Trophoblast cell (in vitro differentiated cells and primary cell): ENCODE results near the gene SYT15.

Experiments used
- DNase-seq, 2 donors: peaks; one replicate each; pipeline ENCODE4 v3.0.0-alpha.2; 2016
- H2AFZ ChIP-seq: 2 replicates; pipeline ENCODE4 v1.6.1; 2013; ENCODE audit warnings: low read length, moderate library complexity, mild to moderate bottlenecking; ENCODE audit not compliant: insufficient read depth, poor library complexity
- H2AK5ac ChIP-seq: 2 replicates; pipeline ENCODE4 v1.6.1; 2013; ENCODE audit warnings: mild to moderate bottlenecking, low read length
- H2BK120ac ChIP-seq: 2 replicates; pipeline ENCODE4 v1.6.1; 2013; ENCODE audit warnings: low read length, mild to moderate bottlenecking, moderate library complexity; ENCODE audit not compliant: insufficient read depth, poor library complexity
- H2BK12ac ChIP-seq: 2 replicates; pipeline ENCODE4 v1.6.1; 2013; ENCODE audit warnings: mild to moderate bottlenecking, low read length, moderate library complexity
- H2BK5ac ChIP-seq: 2 replicates; pipeline ENCODE4 v1.6.1; 2013; ENCODE audit warnings: low read length, low read depth, moderate library complexity, mild to moderate bottlenecking; ENCODE audit not compliant: poor library complexity
- H3K14ac ChIP-seq: 2 replicates; pipeline ENCODE4 v1.6.1; 2013; ENCODE audit warnings: mild to moderate bottlenecking, low read length
- H3K18ac ChIP-seq: 2 replicates; pipeline ENCODE4 v1.6.1; 2013; ENCODE audit warnings: mild to moderate bottlenecking, low read length
- H3K23ac ChIP-seq: 2 replicates; pipeline ENCODE4 v1.6.1; 2013; ENCODE audit warnings: low read length
- H3K27ac ChIP-seq: 2 replicates; pipeline ENCODE4 v1.5.1; 2013; ENCODE audit warnings: low read depth, mild to moderate bottlenecking, inconsistent platforms, low read length, moderate library complexity
- H3K27me3 ChIP-seq: 2 replicates; pipeline ENCODE4 v1.6.1; 2013; ENCODE audit warnings: inconsistent platforms, mild to moderate bottlenecking, low read length, moderate library complexity; ENCODE audit not compliant: insufficient read depth
- H3K36me3 ChIP-seq, 2 experiments: 1 replicate in 1 of 2; 2 replicates in 1 of 2; pipeline ENCODE4 v1.6.1; 2013; ENCODE audit warnings: low read length in 2 of 2, mild to moderate bottlenecking in 2 of 2, moderate library complexity in 1 of 2; ENCODE audit not compliant: insufficient read depth in 2 of 2, control insufficient read depth in 1 of 2
- H3K4ac ChIP-seq: 2 replicates; pipeline ENCODE4 v1.6.1; 2013; ENCODE audit warnings: low read depth, mild to moderate bottlenecking, low read length, moderate library complexity
- H3K4me1 ChIP-seq, 2 experiments: 1 replicate in 1 of 2; 2 replicates in 1 of 2; pipeline ENCODE4 v1.6.1; 2013; ENCODE audit warnings: low read length in 2 of 2, mild to moderate bottlenecking in 2 of 2, moderate library complexity in 1 of 2; ENCODE audit not compliant: insufficient read depth in 2 of 2, control insufficient read depth in 1 of 2
- H3K4me2 ChIP-seq: 2 replicates; pipeline ENCODE4 v1.6.1; 2013; ENCODE audit warnings: inconsistent platforms, mild to moderate bottlenecking, low read length, moderate library complexity
- H3K4me3 ChIP-seq: 2 replicates; pipeline ENCODE4 v1.5.1; 2013; ENCODE audit warnings: mild to moderate bottlenecking, low read depth, low read length, inconsistent platforms
- H3K79me1 ChIP-seq: one replicate; pipeline ENCODE4 v1.6.1; 2013; ENCODE audit warnings: low read length
- H3K79me2 ChIP-seq: 2 replicates; pipeline ENCODE4 v1.6.1; 2013; ENCODE audit warnings: low read length, mild to moderate bottlenecking; ENCODE audit not compliant: control insufficient read depth, insufficient read depth, poor library complexity
- H3K9ac ChIP-seq: 2 replicates; pipeline ENCODE4 v1.6.1; 2013; ENCODE audit warnings: mild to moderate bottlenecking, low read length
- H3K9me3 ChIP-seq: 2 replicates; pipeline ENCODE4 v1.6.1; 2013; ENCODE audit warnings: low read depth, mild to moderate bottlenecking, control low read depth, inconsistent platforms, low read length; ENCODE audit not compliant: insufficient read depth
- H4K12ac ChIP-seq: 2 replicates; pipeline ENCODE4 v1.6.1; 2013; ENCODE audit warnings: low read depth, mild to moderate bottlenecking, low read length, moderate library complexity
- H4K8ac ChIP-seq: 2 replicates; pipeline ENCODE4 v1.6.1; 2013; ENCODE audit warnings: low read depth, mild to moderate bottlenecking, low read length, moderate library complexity
- H4K91ac ChIP-seq: one replicate; pipeline ENCODE4 v1.6.1; 2013; ENCODE audit warnings: low read depth, mild to moderate bottlenecking, low read length, moderate library complexity
- WGBS: extraction: QIAGEN DNeasy Blood & Tissue Kit; methylation state at CpG from one replicate; pipeline ENCODE4 v1.1.7; 2013; ENCODE audit warnings: missing lambda C conversion rate; ENCODE audit not compliant: insufficient read length, insufficient coverage; ENCODE audit errors: extremely low coverage; 5-methylcytosine and 5-hydroxymethylcytosine counted together

Gene SYT15

GRCh38 chr10:46555366-46555712 is 23.6 kb upstream of the SYT15 start:
- Histone ChIP-seq H3K14ac (no peak overlapping the region), H2BK12ac (no peak overlapping the region), H3K18ac (no peak overlapping the region), H4K12ac (no peak overlapping the region), H3K4ac (no peak overlapping the region), H3K27me3 (peaks cover 39% of the 10 kb centered on the region), H4K91ac (no peak overlapping the region), H2AFZ (no peak overlapping the region), H4K8ac (no peak overlapping the region), H2BK120ac (no peak overlapping the region), H3K4me1 (peaks cover 6 to 11% of the 10 kb centered on the region in 2 experiments), H2BK5ac (no peak overlapping the region), H2AK5ac (no peak overlapping the region), H3K79me2 (no peaks in the 10 kb centered on the region), H3K79me1 (no peaks in the 10 kb centered on the region), H3K27ac (no peak overlapping the region), H3K9ac (peak overlapping the region; percentile 6), H3K4me3 (peak overlapping the region; percentile 62), H3K9me3 (peaks cover 6% of the 10 kb centered on the region), H3K23ac (no peak overlapping the region), H3K36me3 (no peaks in the 10 kb centered on the region), H3K4me2 (no peak overlapping the region)
- WGBS, result no CpG with 5 or more reads among the region's 4 CpGs
- no peak for DNase-seq

- H3K27me3 ChIP-seq, result peaks cover 40% of the 10 kb centered on the region
- H3K27ac ChIP-seq, result no peak overlapping the region
- no CpG with 5 or more reads among the region's 47 CpGs for WGBS
- H3K4me2 ChIP-seq, result peak overlapping the region; percentile 85
- peak overlapping the region; percentile 62 for H3K4me3 ChIP-seq
- no peak overlapping the region for H3K14ac ChIP-seq
- H2BK5ac ChIP-seq, result no peak overlapping the region
- H3K23ac ChIP-seq, result no peak overlapping the region
- H2AK5ac ChIP-seq, result no peak overlapping the region
- H4K8ac ChIP-seq, result no peak overlapping the region
- no peaks in the 10 kb centered on the region for H3K79me1 ChIP-seq
- no peaks in the 10 kb centered on the region for H3K79me2 ChIP-seq
- H3K4ac ChIP-seq, result no peak overlapping the region
- no peak overlapping the region for H2BK12ac ChIP-seq
- DNase-seq, result no peak
- H3K36me3 ChIP-seq, result no peaks in the 10 kb centered on the region
- H4K12ac ChIP-seq, result no peak overlapping the region
- H2BK120ac ChIP-seq, result no peak overlapping the region
- H3K4me1 ChIP-seq, result peaks cover 6 to 11% of the 10 kb centered on the region in 2 experiments
- H2AFZ ChIP-seq, result peak overlapping the region; percentile 18
- H3K9me3 ChIP-seq, result peaks cover 6% of the 10 kb centered on the region
- H4K91ac ChIP-seq, result no peak overlapping the region
- H3K18ac ChIP-seq, result no peak overlapping the region
- no peak overlapping the region for H3K9ac ChIP-seq
Observed at GRCh38 chr10:46555713-46556514, 23.0 kb upstream of the SYT15 start.

GRCh38 chr10:46556515-46557318 is 22.2 kb upstream of the SYT15 start, which contains the start of gene GPRIN2:
TSS of gene GPRIN2 (minus strand) at chr10:46556658. CDS start at chr10:46550736, 5,922 bp downstream.
- Histone ChIP-seq H3K4me3 (peak within 1 kb of the TSS; percentile 62), H3K14ac (no peak within 1 kb of the TSS), H3K27ac (no peak within 1 kb of the TSS), H4K91ac (no peak within 1 kb of the TSS), H3K4me2 (peak within 1 kb of the TSS; percentile 85), H3K79me1 (no peaks in the 10 kb centered on the region), H3K18ac (no peak within 1 kb of the TSS), H2AK5ac (no peak within 1 kb of the TSS), H3K4ac (no peak within 1 kb of the TSS), H2BK5ac (no peak within 1 kb of the TSS), H3K23ac (no peak within 1 kb of the TSS), H3K4me1 (peaks cover 6 to 11% of the 10 kb centered on the region in 2 experiments), H2AFZ (peak within 1 kb of the TSS; percentile 18), H3K36me3 (no peaks in the 10 kb centered on the region), H3K79me2 (no peaks in the 10 kb centered on the region), H2BK12ac (no peak within 1 kb of the TSS), H3K9me3 (peaks cover 6% of the 10 kb centered on the region), H4K8ac (no peak within 1 kb of the TSS), H3K9ac (peak within 1 kb of the TSS; percentile 6), H4K12ac (no peak within 1 kb of the TSS), H2BK120ac (no peak within 1 kb of the TSS), H3K27me3 (peaks cover 43% of the 10 kb centered on the region)
- DNase-seq, result peak in 1 of 2 donors; percentile 44
- no CpG with 5 or more reads among the region's 74 CpGs for WGBS

GRCh38 chr10:46557319-46558121 is 21.4 kb upstream of the SYT15 start:
- Histone ChIP-seq H4K12ac (no peak overlapping the region), H3K36me3 (no peaks in the 10 kb centered on the region), H3K4ac (no peak overlapping the region), H3K23ac (no peak overlapping the region), H3K9me3 (peaks cover 6% of the 10 kb centered on the region), H2BK5ac (no peak overlapping the region), H3K4me1 (peaks cover 6 to 11% of the 10 kb centered on the region in 2 experiments), H3K14ac (no peak overlapping the region), H3K18ac (no peak overlapping the region), H4K8ac (no peak overlapping the region), H3K79me2 (no peaks in the 10 kb centered on the region), H2AK5ac (no peak overlapping the region), H2BK120ac (no peak overlapping the region), H4K91ac (no peak overlapping the region), H3K27ac (no peak overlapping the region), H2AFZ (no peak overlapping the region), H2BK12ac (no peak overlapping the region), H3K4me2 (no peak overlapping the region), H3K9ac (no peak overlapping the region), H3K27me3 (peaks cover 43% of the 10 kb centered on the region), H3K4me3 (no peak overlapping the region), H3K79me1 (no peaks in the 10 kb centered on the region)
- WGBS, result no CpG with 5 or more reads among the region's 33 CpGs
- DNase-seq, result no peak
